Islet of Langerhans (tissue), 1 donor: ENCODE results near the gene VWCE.
"Not testable (repeated sequence)": the region's sequence is repeated elsewhere in the genome, so short reads cannot be mapped to it uniquely, and the experiment has no call there.

ENCODE experiments used
- FAIRE-seq: peaks from one replicate; lab custom pipeline; 2011; peaks lifted over from hg19 to GRCh38; lab: Jason Lieb, UNC

VWCE gene

DNA sequence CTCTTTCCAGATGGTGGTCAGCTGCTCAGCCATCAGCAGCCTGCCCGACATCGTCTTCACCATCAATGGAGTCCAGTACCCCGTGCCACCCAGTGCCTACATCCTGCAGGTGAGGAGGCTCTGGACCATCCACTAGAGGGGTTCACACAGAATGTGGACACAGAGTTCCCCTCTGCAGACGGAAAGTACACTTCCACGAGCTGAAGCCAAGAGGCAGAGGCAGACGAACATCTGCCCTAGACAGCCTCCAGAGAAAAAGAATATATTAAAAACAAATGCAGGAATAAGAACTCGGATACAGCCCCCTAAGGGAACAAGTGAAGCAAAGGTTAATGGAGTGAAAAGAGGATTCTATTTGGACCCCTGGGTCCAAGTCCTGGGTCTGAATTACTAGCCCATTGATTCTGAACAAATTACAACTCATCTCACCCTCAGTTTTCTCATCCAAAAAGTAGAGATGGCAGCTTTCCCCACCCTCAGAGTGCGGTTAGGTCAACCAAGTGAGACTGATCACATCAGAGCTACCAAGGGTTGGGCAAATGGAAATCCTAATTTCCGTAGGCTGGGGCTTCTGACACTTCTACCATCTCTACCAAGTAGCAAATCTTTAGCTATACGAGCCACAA lies 83.7 kb downstream of the VWCE start:
- FAIRE-seq: not testable (repeated sequence)

DNA sequence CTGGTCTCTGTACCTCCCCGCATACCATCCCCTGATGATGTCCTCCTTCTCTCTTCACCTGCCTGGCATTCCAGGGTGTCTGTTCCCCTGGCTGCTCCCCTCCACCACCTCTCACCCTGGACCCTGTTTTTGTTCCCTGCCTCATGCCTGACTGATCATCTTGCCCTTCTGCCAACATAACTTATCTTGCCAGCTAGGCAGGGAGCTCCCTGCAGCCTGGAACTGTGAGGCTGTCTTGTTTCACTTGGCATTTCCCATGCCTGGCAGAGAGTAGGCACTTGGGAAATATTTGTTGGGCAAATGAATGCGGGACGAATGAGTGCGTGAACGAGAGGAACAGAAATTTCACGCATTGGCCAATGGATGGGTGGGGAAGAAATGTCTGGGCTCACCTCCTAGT lies 84.5 kb downstream of the VWCE start:
- not testable (repeated sequence) for FAIRE-seq
